Natural killer cell (primary cell): ENCODE results near the gene FRY. TPM values are rescaled to one million over a fixed set of nuclear protein-coding genes. Genes with fewer than 3 reads are reported as not detected.

Source experiments
- ATAC-seq, 3 donors: fragments of 150-1000 bp in 2 of 3; fragments of 200-7000 bp in 1 of 3; cut with Tn5 transposase; 1 replicate in 1 of 3; 2 replicates in 2 of 3; pipeline ENCODE4 v1.10.0; 2021; ENCODE audit warnings: mild to moderate bottlenecking in 2 of 3, moderate library complexity in 2 of 3
- DNase-seq, 2 donors: peaks; one replicate each; pipeline versions ENCODE4 v3.0.0 to v3.0.0-alpha.2; 2013 to 2021; ENCODE audit warnings: mixed read lengths in 1 of 2
- H3K27ac ChIP-seq: one replicate; pipeline ENCODE4 v1.5.1; 2013; ENCODE audit warnings: mild to moderate bottlenecking, low read length
- H3K27me3 ChIP-seq: one replicate; pipeline ENCODE4 v1.6.1; 2013; ENCODE audit warnings: low read length; ENCODE audit not compliant: control insufficient read depth, insufficient read depth
- H3K36me3 ChIP-seq: one replicate; pipeline ENCODE4 v1.6.1; 2013; ENCODE audit warnings: low read length; ENCODE audit not compliant: control insufficient read depth, insufficient read depth
- H3K4me1 ChIP-seq: one replicate; pipeline ENCODE4 v1.6.1; 2013; ENCODE audit warnings: low read length; ENCODE audit not compliant: control insufficient read depth, insufficient read depth
- H3K4me3 ChIP-seq: one replicate; pipeline ENCODE4 v1.5.1; 2013; ENCODE audit warnings: low read length
- H3K9me3 ChIP-seq: one replicate; pipeline ENCODE4 v1.6.1; 2013; ENCODE audit warnings: low read length; ENCODE audit not compliant: control insufficient read depth, insufficient read depth
- H3K27ac Mint-ChIP-seq, 2 donors: one replicate each; pipeline ENCODE4 v1.8.0; 2022; ENCODE audit warnings: mild to moderate bottlenecking in 2 of 2, mixed read lengths in 2 of 2, moderate library complexity in 1 of 2
- H3K27me3 Mint-ChIP-seq, 2 donors: one replicate each; pipeline ENCODE4 v1.8.0; 2022; ENCODE audit warnings: low read depth in 2 of 2, mixed read lengths in 2 of 2
- H3K36me3 Mint-ChIP-seq: one replicate; pipeline ENCODE4 v1.8.0; 2022; ENCODE audit warnings: mixed read lengths
- H3K4me1 Mint-ChIP-seq, 2 donors: one replicate each; pipeline ENCODE4 v1.8.0; 2022; ENCODE audit warnings: mixed read lengths in 2 of 2
- H3K4me3 Mint-ChIP-seq: one replicate; pipeline ENCODE4 v1.8.0; 2022; ENCODE audit warnings: mild to moderate bottlenecking, moderate library complexity, mixed read lengths
- H3K9me3 Mint-ChIP-seq, 2 donors: one replicate each; pipeline ENCODE4 v1.8.0; 2022; ENCODE audit warnings: mixed read lengths in 2 of 2
- WGBS: methylation state at CpG from one replicate; pipeline ENCODE4 v1.1.7; 2013; ENCODE audit warnings: missing lambda C conversion rate; ENCODE audit not compliant: insufficient coverage; 5-methylcytosine and 5-hydroxymethylcytosine counted together
- intact Hi-C: fragments of 100-400 bp; cut with micrococcal nuclease; formaldehyde crosslinking; loops from one replicate; pipeline ENCODE4 v1.14.2; 2022
- total RNA-seq, 4 donors: library from RNA; stranded (reverse); fragments of 120-200 nt in 1 of 4; gene quantifications; one replicate each; pipeline versions ENCODE4 v1.2.3 to v1.2.4, GENCODE V29; 2013 to 2022
- TF ChIP-seq, protein P1 (sequence below): fragments of 200-600 bp; IDR thresholded peaks from one replicate; pipeline ENCODE4 v1.8.0; 2022; ENCODE audit warnings: antibody characterized with exemption

The FRY gene
- total RNA-seq, 3 donors from 2014 or later (not counting 1 experiment from before 2014, with no cell fraction given), result 25.1 to 52.1 (median 27.4) TPM

DNA sequence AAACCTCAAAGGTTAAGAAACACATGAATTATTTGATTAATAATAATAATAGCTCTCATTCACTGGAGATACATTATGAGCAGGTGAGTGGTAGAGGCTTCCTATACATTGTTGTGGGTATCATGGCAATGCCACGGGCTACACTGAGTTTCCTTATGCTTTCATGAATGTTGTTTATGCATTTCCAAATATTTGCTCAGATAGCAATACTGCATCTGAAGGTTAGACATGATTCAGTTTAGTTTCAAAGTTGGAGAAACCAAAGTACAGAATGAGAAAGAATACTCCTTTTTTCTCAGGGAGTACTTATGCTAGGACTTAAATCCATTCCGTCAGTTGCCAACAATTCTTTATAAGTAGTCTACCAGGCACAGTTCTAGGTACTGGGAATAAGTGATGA lies 108.5 kb downstream of the FRY start:
- H3K4me3 Mint-ChIP-seq, result no peak overlapping the region
- intact Hi-C loops, result no loop called here

DNA sequence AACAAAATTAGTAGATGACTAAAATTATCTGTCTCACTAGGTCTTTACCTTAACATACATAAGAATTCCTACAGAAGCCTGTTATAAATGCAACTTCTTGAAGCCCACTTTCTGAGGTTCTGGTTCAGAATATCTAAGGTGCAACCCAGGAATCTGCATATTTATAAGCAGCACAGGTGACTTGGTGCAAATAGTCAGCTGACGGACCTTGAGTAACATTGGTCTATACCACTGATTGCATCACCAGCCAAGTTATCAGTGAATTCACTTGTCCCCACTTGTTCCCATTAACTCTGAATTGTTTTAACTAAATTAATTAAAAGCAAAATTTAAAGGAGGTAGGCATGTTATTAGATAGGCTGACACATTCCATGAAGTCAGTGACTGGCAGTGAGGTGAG lies 109.9 kb downstream of the FRY start:
- intact Hi-C loops, result no loop called here

More for the DNA sequence above, 108.5 kb downstream of the FRY start:
- TF ChIP-seq, protein P1, sequence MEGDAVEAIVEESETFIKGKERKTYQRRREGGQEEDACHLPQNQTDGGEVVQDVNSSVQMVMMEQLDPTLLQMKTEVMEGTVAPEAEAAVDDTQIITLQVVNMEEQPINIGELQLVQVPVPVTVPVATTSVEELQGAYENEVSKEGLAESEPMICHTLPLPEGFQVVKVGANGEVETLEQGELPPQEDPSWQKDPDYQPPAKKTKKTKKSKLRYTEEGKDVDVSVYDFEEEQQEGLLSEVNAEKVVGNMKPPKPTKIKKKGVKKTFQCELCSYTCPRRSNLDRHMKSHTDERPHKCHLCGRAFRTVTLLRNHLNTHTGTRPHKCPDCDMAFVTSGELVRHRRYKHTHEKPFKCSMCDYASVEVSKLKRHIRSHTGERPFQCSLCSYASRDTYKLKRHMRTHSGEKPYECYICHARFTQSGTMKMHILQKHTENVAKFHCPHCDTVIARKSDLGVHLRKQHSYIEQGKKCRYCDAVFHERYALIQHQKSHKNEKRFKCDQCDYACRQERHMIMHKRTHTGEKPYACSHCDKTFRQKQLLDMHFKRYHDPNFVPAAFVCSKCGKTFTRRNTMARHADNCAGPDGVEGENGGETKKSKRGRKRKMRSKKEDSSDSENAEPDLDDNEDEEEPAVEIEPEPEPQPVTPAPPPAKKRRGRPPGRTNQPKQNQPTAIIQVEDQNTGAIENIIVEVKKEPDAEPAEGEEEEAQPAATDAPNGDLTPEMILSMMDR, result no peak
- Mint-ChIP-seq H3K27me3 (no peaks in the 10 kb centered on the region), H3K4me1 (peaks cover 0 to 8% of the 10 kb centered on the region in 2 donors), H3K9me3 (no peaks in the 10 kb centered on the region), H3K36me3 (no peaks in the 10 kb centered on the region), H3K27ac (no peak overlapping the region)
- Histone ChIP-seq H3K27me3 (no peaks in the 10 kb centered on the region), H3K4me1 (no peaks in the 10 kb centered on the region), H3K27ac (no peak overlapping the region), H3K4me3 (no peak overlapping the region), H3K9me3 (no peaks in the 10 kb centered on the region), H3K36me3 (no peaks in the 10 kb centered on the region)
- 92% methylated on average over 1 of the region's 2 CpGs for WGBS
- DNase-seq, result no peak
- ATAC-seq, result no peak

DNA sequence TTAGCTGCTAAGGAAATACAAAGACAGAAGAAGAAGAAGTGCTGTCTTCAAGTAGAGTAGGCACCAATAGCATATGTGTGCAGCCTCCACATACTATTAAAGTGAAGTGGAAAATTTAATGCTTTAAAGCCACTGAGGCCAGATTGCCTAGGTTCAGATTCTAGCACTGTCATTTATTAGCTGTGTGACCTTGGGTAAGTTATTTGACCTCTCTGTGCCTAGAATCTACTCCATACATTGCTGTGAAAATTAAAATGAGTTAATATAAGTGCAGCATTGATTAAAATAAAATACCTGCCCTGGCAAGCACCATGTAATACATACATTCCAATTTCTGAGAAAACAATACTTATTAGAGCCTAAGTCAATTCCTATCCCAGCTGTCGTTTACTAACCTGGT lies 110.5 kb downstream of the FRY start:
- no peak overlapping the region for H3K27ac Mint-ChIP-seq
- intact Hi-C loops, result no loop called here
- Histone ChIP-seq H3K27ac (no peak overlapping the region), H3K4me1 (no peaks in the 10 kb centered on the region), H3K27me3 (no peaks in the 10 kb centered on the region), H3K9me3 (no peaks in the 10 kb centered on the region), H3K4me3 (no peak overlapping the region), H3K36me3 (peaks cover 3% of the 10 kb centered on the region)
- H3K4me1 Mint-ChIP-seq, result peaks cover 0 to 8% of the 10 kb centered on the region in 2 donors
- TF ChIP-seq, protein P1, result no peak
- no peaks in the 10 kb centered on the region for H3K36me3 Mint-ChIP-seq
- DNase-seq (no peak), ATAC-seq (no peak)
- no peaks in the 10 kb centered on the region for H3K9me3 Mint-ChIP-seq
- WGBS, result 100% methylated on average over 1 of the region's 1 CpG
- H3K27me3 Mint-ChIP-seq, result no peaks in the 10 kb centered on the region
- no peak overlapping the region for H3K4me3 Mint-ChIP-seq

More for the DNA sequence above, 109.9 kb downstream of the FRY start:
- DNase-seq (no peak), ATAC-seq (no peak)
- H3K4me1 Mint-ChIP-seq, result peaks cover 0 to 8% of the 10 kb centered on the region in 2 donors
- H3K36me3 ChIP-seq, result no peaks in the 10 kb centered on the region
- no peak overlapping the region for H3K27ac Mint-ChIP-seq
- no peaks in the 10 kb centered on the region for H3K27me3 Mint-ChIP-seq
- no peaks in the 10 kb centered on the region for H3K27me3 ChIP-seq
- no peaks in the 10 kb centered on the region for H3K36me3 Mint-ChIP-seq
- H3K4me3 Mint-ChIP-seq, result no peak overlapping the region
- no peaks in the 10 kb centered on the region for H3K4me1 ChIP-seq
- 42% methylated on average over 1 of the region's 1 CpG for WGBS
- H3K27ac ChIP-seq, result no peak overlapping the region
- no peaks in the 10 kb centered on the region for H3K9me3 Mint-ChIP-seq
- TF ChIP-seq, protein P1, result no peak
- no peak overlapping the region for H3K4me3 ChIP-seq
- no peaks in the 10 kb centered on the region for H3K9me3 ChIP-seq

- Mint-ChIP-seq H3K9me3 (no peaks in the 10 kb centered on the region), H3K4me1 (peaks cover 0 to 8% of the 10 kb centered on the region in 2 donors), H3K4me3 (no peak overlapping the region), H3K36me3 (no peaks in the 10 kb centered on the region), H3K27ac (no peak overlapping the region), H3K27me3 (no peaks in the 10 kb centered on the region)
- intact Hi-C loops, result no loop called here
- TF ChIP-seq, protein P1, result no peak
- DNase-seq (no peak), ATAC-seq (no peak)
- H3K36me3 ChIP-seq, result peaks cover 3% of the 10 kb centered on the region
- H3K9me3 ChIP-seq, result no peaks in the 10 kb centered on the region
- H3K27ac ChIP-seq, result no peak overlapping the region
- no peaks in the 10 kb centered on the region for H3K27me3 ChIP-seq
- no peak overlapping the region for H3K4me3 ChIP-seq
- H3K4me1 ChIP-seq, result no peaks in the 10 kb centered on the region
These were observed 111.4 kb downstream of the FRY start for GRCh38 chr13:32142956-32143375.
